ENCODE data around the gene HNRNPC.
"Not testable (repeated sequence)": the region's sequence is repeated elsewhere in the genome, so short reads cannot be mapped to it uniquely, and the experiment has no call there.

The HNRNPC gene

DNA sequence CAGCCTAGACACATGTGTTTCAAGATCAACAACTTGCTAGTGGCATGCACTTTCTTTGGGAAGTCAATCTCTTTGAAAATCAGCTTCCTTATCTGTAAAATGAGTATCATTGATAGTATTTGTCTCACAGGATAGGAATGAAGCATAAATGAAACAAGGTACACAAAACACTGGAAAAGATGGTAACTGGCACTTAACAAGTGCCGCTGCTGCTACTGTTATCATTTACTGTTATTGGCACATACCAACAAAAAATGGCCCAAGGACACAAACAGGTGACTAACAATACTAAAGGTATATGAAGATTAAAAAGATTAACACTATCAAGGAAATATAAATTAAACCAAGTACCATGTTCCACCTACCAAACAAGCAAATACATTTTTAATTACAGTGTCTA, 20.9 kb downstream of the HNRNPC start:
- no peak for DNase-seq

DNA sequence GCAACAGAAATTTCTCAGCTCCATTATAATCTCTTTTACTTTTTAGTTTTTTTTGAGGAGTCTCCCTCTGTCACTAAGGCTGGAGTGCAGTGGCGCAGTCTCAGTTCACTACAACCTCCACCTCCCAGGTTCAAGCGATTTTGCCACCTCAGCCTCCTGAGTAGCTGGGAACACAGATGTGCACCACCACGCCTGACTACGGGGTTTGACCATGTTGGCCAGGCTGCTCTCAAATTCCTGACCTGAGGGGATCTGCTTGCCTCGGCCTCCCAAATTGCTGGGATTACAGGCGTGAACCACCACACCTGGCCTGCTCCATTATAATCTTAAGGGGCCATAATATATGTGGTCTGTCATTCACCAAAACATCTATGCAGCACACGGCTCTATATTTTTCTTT, 23.4 kb downstream of the HNRNPC start:
- DNase-seq, result no peak

DNA sequence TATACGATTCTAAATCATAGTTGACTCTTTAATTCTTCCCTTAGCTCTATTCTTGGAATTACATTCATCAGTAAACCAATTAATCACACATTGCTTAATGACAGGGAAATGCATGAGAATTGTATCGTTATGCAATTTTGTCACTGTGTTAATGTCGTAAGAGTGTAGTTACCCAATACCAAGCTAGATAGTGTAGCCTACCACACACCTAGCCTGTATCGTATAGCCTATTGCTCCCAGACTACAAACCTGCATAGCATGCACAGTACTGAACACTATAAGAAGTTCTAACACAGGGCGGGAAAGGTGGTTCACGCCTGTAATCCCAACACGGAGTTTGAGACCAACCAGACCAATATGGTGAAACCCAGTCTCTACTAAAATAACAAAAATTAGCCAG, 24.7 kb downstream of the HNRNPC start:
- DNase-seq, result no peak

DNA sequence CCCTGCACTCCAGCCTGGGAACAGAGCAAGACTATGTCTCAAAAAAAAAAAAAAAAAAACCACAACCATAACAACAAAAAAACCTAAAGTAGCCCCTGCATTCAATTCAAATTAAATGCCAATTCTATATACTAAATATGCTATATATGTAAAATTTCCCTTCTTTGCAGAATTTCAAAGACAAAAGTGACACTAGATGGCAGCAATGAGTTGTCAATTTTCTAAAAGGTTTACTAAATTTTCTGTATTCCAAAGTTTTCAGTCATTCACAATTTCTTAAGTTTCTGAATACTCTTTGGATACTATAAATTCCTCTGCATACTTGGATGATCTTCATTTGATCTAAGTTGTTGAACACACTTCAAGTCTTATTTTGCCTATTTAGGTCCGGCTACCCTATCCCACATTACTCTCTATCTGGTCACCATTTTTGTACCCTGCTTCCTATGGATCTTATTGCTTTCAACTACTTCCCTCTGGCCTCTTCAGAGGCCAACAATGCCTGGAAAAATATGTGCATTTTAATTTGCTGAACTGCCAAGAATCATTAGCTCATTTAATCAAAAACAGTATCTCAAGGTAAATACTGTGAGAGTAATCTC, 27.9 kb downstream of the HNRNPC start:
- DNase-seq, result no peak

DNA sequence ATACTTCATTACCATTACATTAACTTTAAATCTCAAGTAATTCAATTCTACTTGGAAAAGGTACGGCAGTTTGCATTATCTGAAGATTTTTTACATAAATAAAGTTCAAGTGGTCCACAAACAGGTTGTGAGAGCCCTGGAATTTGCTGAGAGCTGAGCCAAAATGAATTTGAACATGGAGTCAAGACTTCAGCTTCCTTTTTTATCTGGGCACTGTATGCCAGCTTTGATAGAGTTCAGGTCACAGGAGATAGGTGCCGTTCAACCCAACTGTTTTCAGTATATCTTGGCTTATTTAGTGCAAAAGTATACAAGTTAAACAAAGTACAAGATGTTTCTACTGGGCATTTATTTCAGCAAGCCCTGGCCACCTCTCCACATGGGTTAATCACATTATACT, 28.8 kb downstream of the HNRNPC start:
- DNase-seq, result no peak

DNA sequence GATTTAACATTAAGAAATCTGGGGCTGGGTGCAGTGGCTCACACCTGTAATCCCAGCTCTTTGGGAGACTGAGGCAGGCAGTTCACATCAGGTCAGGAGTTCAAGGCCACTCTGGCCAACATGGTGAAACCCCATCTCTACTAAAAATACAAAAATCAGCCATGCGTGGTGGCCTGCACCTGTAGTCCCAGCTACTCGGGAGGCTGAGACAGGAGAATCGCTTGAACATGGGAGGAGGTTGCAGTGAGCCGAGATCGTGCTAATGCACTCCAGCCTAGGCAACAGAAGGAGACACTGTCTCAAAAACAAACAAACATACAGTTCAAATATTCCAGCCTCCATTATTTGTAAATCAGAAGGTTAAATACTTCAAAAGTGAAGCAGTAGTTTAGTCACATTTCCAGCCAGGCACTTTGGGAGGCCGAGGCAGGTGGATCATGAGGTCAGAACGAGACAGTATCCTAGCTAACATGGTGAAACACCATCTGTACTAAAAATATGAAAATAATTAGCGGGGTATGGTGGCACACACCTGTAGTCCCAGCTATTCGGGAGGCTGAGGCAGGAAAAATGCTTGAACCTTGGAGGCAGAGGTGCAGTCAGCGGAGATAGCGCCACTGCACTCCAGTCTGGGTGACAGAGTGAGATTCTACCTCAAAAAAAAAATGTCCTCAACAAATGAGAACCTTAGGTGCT, 30.3 kb downstream of the HNRNPC start:
- no peak for DNase-seq

DNA sequence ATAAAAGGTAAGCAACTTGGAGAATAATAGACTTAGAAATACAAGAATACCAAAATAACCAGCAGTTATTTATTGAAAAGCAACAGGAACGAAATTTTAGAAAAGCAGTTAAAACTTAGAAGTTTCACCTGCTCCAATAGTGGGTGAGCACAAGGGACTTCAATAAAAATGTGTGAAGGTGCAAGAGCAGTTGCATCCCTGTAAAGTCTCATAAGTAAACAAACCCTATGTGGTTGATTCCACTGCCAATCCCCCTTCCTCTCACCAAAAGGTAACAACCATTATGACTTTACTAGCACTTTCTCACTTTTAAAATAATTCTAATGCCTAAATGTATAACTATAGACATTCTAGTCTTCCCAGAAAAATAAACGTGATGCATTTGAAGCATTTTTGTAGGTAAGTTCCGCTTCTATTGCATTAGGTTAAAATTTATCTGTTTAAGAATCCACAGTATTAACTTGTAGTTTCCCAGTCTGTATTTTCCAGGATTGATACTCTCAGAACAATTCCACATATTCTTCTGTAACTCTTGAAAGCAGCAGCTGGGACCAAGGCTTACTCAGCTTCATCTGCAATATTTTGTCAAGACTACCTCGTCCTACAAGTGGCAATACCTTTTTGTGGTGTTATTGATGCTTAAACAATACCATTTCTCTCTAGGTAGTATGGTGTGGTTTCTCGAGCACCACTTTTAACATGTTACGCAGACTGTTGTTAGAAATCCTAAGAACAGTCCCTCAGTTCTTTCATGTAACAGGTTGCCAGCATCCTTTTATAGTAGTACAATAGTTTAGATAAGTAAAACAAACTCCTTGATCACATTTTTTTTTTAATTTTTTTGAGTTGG, 32.1 kb downstream of the HNRNPC start:
- no peak for DNase-seq

DNA sequence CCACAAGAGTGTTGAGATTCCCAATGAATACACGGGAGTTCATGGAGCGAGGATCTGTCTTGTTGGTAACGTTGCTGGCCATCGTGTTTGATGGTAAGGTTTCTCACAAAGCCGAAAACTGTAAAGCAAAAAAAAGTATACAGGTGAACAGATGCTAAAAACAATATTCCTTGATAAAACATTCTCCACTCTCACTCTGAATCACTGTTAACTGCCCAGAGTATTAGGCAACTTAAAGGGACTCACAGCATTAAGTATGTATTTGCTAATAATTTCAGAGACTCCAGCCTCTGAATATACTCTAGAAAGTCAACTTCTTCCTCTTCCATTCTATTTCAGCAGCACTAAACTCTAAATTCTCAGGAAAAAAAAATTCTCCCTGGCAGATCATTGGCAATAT, 35.1 kb downstream of the HNRNPC start:
- no peak for DNase-seq

DNA sequence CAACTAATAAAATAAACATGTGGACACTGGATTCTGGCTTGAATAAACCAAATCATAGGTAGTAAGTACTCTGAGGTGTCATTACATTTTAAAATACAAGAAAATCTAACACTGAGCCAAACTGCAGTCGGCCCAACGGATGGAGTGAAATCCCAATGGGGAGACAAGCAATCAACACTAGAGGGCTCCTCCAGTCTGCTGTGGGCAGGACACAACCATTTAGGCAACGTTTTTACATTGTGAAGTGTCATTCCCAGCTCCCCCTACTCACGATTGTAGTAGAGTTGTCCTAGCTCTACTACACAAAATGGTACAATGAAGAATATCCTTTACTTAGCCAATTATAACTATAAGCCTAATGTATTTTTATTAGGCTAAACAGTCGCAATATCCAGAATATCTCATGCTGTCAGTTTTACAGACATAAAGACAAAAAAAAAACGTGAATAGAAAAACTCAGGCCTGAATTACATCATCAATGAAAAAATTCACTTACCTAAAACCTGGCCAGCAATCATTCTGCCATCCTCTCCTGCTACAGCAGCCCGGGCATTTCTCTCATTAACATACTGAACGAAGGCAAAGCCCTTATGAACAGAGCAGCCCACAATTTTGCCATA, 35.7 kb downstream of the HNRNPC start:
- no peak for DNase-seq

DNA sequence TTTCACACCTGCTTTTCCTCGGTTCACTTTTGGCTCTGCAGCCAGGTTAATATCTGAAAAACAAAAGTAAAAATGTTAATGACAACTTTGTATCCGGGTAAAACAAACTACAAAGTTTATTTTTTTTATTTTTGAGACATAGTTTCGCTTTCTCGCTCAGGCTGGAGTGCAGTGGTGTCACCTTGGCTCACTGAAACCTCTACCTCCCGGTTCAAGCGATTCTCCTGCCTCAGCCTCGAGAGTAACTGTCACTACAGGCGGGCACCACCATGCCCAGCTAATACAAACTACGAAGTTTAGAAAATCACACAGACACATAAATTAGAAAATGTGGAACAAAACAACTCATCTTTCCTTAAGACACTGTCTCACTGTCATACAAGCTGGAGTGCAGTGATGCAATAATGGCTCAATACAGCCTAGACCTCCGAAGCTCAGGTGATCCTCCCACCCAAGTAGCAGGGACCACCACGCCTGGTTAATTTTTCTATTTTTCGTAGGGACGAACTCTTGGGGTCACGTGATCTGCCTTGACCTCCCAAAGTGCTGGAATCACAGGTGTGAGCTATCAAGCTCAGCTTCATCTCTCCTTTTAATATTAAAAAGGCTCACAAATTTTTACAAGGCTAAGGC, 38.1 kb downstream of the HNRNPC start:
- no peak for DNase-seq

DNA sequence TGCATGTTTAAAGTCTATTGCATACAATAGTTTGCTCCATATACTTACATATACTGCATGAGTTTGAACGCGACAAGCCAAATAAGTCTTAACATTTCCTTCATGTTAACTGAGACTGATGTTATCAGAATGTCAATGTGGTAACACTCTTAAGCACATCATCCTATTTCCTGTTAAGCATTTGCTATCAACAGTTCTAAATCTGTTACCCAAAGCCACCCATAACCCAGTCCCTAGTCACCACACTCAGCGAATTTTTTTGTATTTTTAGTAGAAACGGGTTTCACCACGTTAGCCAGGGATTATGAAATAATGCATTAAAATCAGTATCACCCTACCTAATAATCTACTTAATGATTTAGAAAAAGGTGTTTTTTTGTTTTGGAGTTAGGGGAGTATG, 39.4 kb downstream of the HNRNPC start:
- no peak for DNase-seq

DNA sequence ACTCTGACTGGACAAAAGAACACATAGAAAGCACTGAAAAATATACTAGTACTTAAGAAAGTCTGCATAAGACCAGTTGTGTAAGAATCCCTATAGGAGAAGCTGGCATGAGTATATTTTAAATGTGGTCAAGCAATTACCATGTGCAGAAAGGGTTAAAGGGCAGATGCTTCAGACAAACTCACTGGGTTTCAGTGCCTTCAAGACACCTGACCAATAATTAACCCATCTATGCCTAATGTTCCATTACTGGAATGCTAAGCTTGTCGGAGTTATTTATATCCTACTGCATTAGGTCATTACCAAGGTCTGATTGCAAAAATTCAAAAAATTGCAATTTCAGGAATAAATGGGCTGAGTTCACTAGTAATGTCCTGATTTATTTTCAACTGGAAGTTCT, 41.3 kb downstream of the HNRNPC start:
- DNase-seq, result no peak

DNA sequence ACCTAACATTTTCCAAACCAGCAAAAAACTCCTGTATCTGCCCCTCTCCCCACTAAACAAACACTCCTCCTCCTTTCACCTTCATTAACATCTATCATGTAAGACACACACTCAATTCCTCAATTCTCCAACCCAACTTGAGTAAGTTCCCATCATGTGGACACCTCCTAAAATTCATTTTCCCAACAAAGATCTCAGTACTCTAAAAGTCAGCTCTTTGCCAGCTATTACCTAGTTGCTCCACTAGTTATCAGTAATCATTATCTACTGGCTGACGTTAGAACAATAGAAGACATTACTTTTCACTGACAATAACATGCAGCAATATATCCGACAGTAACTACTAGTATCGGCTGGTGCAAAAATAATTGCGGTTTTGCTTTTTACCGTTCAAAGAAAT, 42.1 kb downstream of the HNRNPC start:
- no peak for DNase-seq

DNA sequence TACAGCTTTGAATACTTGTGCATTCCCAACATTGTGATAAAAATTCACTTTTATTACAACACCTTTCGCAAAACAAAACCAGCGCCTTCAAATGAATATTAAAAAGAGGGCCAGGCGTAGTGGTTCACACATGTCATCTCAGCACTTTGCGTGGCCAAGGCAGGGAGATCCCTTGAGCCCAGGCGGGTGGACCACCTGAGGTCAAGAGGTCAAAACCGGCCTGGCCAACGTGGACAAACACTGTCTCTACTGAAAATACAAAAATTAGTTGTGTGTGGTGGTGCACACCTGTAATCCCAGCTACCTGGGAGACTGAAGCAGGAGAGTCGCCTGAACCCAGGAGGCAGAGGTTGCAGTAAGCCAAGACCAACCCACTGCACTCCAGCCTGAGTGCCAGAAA, 42.8 kb downstream of the HNRNPC start:
- DNase-seq, result no peak

DNA sequence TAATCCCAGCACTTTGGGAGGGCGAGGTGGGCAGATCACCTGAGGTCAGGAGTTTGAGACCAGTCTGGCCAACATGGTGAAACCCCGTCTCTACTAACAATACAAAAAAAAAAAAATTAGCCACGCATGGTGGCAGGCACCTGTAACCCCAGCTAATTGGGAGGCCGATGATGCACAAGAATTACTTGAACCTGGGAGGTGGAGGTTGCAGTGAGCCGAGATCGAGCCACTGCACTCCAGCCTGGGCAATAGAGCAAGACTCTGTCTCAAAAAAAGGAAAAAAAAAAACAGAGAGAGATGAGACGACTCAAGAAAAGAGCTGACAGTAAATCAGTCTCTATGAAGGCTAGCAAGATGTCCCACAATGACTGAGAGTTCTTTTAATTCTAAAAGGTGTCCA, 44.1 kb downstream of the HNRNPC start:
- DNase-seq, result not testable (repeated sequence)

DNA sequence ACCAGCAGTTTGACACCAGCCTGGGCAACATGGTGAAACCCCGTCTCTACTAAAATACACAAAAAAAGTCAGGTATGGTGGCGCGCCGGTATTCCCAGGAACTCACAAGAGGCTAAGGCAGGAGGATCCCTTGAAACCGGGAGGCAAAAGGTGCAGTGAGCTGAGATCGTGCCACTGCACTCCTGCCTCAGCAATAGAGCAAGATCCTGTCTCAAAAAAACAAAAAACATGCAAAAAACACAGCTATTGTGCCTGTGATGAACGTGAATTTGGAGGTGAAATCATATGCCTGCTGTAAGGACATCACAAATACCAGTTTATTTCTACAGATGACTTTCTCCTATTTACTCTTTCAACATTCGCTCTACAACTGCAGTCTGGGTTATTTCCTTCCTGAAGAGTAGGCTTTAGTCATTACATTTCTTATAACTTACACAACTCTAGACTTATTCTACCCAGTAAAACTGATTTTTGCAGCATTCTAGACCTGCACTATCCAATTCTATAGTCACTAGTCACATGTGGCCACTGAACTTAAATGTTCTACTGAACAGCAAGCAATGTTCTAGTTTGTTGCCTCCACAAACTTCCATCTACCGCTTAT, 48.3 kb downstream of the HNRNPC start:
- DNase-seq, result no peak

DNA sequence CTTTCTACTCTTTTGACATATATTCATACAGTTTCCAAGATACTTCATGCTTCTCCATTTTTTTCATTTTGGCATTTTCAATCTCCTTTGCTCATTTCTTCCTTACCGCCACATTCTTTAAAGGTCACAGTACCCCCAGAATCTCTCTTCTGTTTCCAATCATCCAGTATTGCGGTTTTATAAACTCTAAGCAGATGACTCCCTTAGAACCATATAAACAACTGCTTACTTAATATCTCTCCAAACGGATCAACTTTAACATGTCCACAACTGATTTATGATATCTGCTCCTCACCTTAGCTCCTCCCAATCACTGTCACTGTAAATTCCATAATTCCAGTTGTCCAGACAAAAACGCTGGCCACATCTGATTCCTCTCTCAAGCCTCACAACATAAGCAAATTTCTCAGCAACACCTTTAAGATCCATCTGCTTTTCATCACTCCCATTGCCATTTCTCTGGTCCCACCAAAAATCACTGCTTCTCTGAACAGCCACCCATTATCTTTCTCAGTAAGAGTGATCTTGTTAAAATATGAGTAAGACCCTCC, 49.6 kb downstream of the HNRNPC start:
- no peak for DNase-seq

DNA sequence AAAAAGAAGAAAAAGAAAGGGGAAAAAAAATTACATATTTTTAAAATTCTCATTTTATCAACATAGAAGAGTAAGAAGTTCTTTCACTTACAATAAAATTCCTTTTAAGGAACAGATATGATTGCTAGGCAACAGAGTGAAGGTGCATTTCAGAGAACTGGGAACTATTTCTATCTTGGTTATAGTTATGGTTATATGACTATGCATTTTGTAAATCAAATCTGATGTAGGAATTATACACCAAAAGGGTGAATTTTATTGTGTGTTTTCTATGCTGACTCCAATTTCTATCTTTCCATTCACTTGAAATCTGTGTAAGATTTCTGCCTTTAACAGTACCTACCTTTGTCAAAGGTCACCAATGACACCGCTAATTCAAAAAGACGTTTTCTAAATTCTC, 50.1 kb downstream of the HNRNPC start:
- no peak for DNase-seq

DNA sequence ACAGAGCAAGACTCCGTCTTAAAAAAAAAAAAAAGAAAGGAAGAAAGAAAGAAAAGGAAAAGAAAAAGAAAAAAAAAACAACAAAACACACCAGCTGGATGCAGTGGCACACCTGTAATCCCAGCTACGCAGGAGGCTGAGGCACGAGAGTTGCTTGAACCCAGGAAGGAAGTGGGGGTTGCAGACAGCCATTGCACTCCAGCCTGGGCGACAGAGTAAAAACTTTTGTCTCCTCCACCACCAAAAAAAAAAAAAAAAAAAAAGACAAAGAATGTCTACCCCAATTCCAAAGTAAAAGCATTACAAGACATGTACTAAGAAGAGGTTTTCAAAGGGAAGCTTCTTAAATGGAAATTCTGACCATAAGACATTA, 53.4 kb downstream of the HNRNPC start:
- no peak for DNase-seq

DNA sequence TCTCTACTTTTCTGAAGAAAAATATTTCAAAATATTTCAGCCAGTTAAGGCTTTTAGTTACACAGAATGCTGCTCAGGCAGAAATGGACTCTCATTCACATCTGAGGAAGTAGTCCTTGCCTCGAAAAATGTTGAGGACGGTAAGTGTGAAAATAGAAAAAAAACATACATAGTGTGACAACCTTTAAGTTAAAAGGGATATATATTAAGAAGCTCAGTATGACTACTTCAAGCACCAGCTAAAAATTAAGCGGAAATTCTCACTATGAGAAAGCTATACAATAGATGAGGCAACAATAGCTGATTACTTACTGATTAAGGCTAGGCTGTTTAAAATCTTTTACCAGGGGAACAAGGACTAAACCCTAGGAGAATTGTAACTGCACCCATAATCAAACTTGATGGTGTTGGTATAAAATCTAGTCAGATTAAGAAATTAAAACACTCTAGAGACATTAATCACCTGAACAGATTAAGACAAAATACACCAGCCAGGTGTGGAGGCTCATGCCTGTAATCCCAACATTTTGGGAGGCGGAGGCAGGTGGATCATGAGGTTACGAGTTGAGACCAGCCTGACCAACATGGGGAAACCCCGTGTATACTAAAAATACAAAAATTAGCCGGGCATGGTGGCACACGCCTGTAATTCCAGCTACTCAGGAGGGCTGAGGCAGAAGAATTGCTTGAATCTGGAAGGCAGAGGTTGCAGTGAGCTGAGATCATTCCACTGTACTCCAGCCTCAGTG, 53.9 kb downstream of the HNRNPC start:
- DNase-seq, result no peak
